Measurements from ENCODE around the gene LINGO4. TPM values are rescaled to one million over a fixed set of nuclear protein-coding genes. Genes with fewer than 3 reads are reported as not detected.

LINGO4 gene
- total and polyA plus RNA-seq, 4 donors = 0.05 to 0.40 (median 0.12) TPM; not detected in 1

DNA sequence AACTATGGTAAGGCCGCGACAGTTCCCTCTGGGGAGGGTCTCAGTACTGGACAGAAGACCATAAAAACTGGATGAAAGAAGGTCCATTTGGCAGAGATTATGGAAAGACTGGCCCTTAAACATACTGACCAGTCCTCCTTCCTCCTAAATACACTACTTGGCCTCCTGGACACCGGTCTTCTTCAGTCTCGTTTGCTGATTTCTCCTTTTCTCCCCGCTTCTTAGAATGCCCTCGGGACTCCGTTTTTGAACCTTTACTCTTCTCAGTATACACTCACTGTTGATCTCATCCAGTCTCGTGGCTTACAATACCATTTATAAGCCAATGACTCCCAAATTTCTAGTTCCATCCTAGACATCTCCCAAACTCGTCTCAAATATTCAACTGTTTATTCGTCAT is 41.2 kb downstream of the LINGO4 start:
- Histone ChIP-seq H3K27ac (ENCODE audit: low read depth in 1 of 2, low read length in 1 of 2) (peak overlapping the region; percentile 92 to 98), H3K4me1 (ENCODE audit: control insufficient read depth in 5 of 5, insufficient read depth in 5 of 5, low read length in 5 of 5) (peaks cover 2 to 15% (median 7%) of the 10 kb centered on the region in 5 donors), H3K27me3 (ENCODE audit: control insufficient read depth in 3 of 3, insufficient read depth in 3 of 3, low read length in 2 of 3) (no peaks in the 10 kb centered on the region), H3K4me3 (peak overlapping the region; percentile 83), H3K36me3 (ENCODE audit: control insufficient read depth in 4 of 4, insufficient read depth in 4 of 4, low read length in 4 of 4) (peaks cover 10 to 26% (median 12%) of the 10 kb centered on the region in 4 donors), H3K9me3 (ENCODE audit: control insufficient read depth in 4 of 4, insufficient read depth in 3 of 4, low read length in 3 of 4) (no peaks in the 10 kb centered on the region), H3K9ac (ENCODE audit: insufficient read depth in 1 of 2, low read length in 2 of 2) (peak overlapping the region; percentile 72 to 90)
- DNase-seq = no peak
- 55 to 57% methylated on average over 10 of the region's 10 CpGs for WGBS, 2 donors
- TF ChIP-seq, protein P1, sequence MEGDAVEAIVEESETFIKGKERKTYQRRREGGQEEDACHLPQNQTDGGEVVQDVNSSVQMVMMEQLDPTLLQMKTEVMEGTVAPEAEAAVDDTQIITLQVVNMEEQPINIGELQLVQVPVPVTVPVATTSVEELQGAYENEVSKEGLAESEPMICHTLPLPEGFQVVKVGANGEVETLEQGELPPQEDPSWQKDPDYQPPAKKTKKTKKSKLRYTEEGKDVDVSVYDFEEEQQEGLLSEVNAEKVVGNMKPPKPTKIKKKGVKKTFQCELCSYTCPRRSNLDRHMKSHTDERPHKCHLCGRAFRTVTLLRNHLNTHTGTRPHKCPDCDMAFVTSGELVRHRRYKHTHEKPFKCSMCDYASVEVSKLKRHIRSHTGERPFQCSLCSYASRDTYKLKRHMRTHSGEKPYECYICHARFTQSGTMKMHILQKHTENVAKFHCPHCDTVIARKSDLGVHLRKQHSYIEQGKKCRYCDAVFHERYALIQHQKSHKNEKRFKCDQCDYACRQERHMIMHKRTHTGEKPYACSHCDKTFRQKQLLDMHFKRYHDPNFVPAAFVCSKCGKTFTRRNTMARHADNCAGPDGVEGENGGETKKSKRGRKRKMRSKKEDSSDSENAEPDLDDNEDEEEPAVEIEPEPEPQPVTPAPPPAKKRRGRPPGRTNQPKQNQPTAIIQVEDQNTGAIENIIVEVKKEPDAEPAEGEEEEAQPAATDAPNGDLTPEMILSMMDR (IDR thresholded peaks at IDR 0.05; ENCODE audit: control extremely low read depth, extremely low read depth) = no peak
- no peak for ATAC-seq (ENCODE audit: insufficient read depth, low FRiP score)

GRCh38 chr1:151762941-151763921 is 42.0 kb downstream of the LINGO4 start, which contains the start of gene MRPL9:
MRPL9 (minus strand) TSS chr1:151763496; CDS start chr1:151763479, 17 bp downstream.
- WGBS, 2 donors = 0 to 1% methylated on average over 68 of the region's 68 CpGs
- no peaks in the 10 kb centered on the region for H3K27me3 ChIP-seq (ENCODE audit: control insufficient read depth in 3 of 3, insufficient read depth in 3 of 3, low read length in 2 of 3)

DNA sequence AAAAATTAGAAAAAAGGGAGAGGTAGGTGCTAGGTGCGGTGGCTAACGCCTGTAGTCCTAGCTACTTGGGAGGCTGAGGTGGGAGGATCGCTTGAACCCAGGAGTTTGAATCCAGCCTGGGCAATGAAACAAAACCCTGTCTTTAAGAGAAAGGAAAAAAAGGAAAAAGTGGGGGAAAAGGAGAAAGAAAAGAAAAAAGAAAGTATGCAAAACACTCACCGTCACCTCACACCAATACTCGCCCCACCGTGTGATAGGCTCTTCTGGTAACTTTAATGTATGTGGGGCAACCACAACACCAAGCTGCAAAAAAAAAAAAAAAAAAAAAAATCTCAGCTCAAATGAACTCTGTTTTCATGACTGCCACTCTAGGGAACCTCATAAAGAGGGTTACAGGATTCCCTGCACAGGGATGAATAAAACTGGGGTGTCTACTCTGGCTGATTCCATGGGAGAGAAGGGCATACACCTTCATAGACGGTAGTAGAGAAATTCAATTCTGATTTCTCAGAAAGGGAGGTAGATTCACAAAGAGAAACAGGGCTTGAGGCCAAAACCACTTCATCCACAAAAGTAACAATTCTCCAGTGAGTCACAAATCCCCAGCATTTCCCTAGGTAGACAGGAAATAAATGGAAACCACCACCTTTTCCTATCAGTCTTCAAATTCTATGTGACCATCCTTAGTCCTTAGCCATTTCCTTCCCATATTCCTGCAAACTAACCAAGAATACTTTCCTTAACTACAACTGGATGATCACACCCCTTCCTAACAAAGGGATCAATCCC is 44.4 kb downstream of the LINGO4 start:
- Histone ChIP-seq H3K4me1 (ENCODE audit: control insufficient read depth in 5 of 5, insufficient read depth in 5 of 5, low read length in 5 of 5) (peaks cover 2 to 15% (median 7%) of the 10 kb centered on the region in 5 donors), H3K9me3 (ENCODE audit: control insufficient read depth in 4 of 4, insufficient read depth in 3 of 4, low read length in 3 of 4) (no peaks in the 10 kb centered on the region), H3K36me3 (ENCODE audit: control insufficient read depth in 4 of 4, insufficient read depth in 4 of 4, low read length in 4 of 4) (peaks cover 10 to 37% (median 15%) of the 10 kb centered on the region in 4 donors), H3K9ac (ENCODE audit: insufficient read depth in 1 of 2, low read length in 2 of 2) (no peak overlapping the region), H3K27me3 (ENCODE audit: control insufficient read depth in 3 of 3, insufficient read depth in 3 of 3, low read length in 2 of 3) (no peaks in the 10 kb centered on the region), H3K27ac (ENCODE audit: low read depth in 1 of 2, low read length in 1 of 2) (no peak overlapping the region), H3K4me3 (no peak overlapping the region)
- TF ChIP-seq, protein P1 (IDR thresholded peaks at IDR 0.05; ENCODE audit: control extremely low read depth, extremely low read depth) = no peak
- DNase-seq = no peak
- no peak for ATAC-seq (ENCODE audit: insufficient read depth, low FRiP score)
- 80 to 95% methylated on average over 7 of the region's 7 CpGs for whole genome bisulfite sequencing, 2 donors

More at GRCh38 chr1:151762941-151763921, 42.0 kb downstream of the LINGO4 start, which contains the start of gene MRPL9:
- TF ChIP-seq, protein P1 (IDR thresholded peaks at IDR 0.05; ENCODE audit: control extremely low read depth, extremely low read depth) = no peak
- H3K4me1 ChIP-seq (ENCODE audit: control insufficient read depth in 5 of 5, insufficient read depth in 5 of 5, low read length in 5 of 5) = peaks cover 2 to 15% (median 7%) of the 10 kb centered on the region in 5 donors
- H3K36me3 ChIP-seq (ENCODE audit: control insufficient read depth in 4 of 4, insufficient read depth in 4 of 4, low read length in 4 of 4) = peaks cover 10 to 30% (median 12%) of the 10 kb centered on the region in 4 donors
- peak within 1 kb of the TSS; percentile 92 to 98 for H3K27ac ChIP-seq (ENCODE audit: low read depth in 1 of 2, low read length in 1 of 2)
- DNase-seq (peak; percentile 85 to 89 (median 86)), ATAC-seq (ENCODE audit: insufficient read depth, low FRiP score) (peak; percentile 99)
- peak within 1 kb of the TSS; percentile 83 for H3K4me3 ChIP-seq
- no peaks in the 10 kb centered on the region for H3K9me3 ChIP-seq (ENCODE audit: control insufficient read depth in 4 of 4, insufficient read depth in 3 of 4, low read length in 3 of 4)
- peak within 1 kb of the TSS; percentile 72 to 90 for H3K9ac ChIP-seq (ENCODE audit: insufficient read depth in 1 of 2, low read length in 2 of 2)

Measured in lung (tissue), 12 donors.